ENCODE data around the gene ITPR3.

ITPR3 gene

GRCh38 chr6:33609528-33609927 is 11.6 kb upstream of the ITPR3 start:
- TF ChIP-seq, protein P1, sequence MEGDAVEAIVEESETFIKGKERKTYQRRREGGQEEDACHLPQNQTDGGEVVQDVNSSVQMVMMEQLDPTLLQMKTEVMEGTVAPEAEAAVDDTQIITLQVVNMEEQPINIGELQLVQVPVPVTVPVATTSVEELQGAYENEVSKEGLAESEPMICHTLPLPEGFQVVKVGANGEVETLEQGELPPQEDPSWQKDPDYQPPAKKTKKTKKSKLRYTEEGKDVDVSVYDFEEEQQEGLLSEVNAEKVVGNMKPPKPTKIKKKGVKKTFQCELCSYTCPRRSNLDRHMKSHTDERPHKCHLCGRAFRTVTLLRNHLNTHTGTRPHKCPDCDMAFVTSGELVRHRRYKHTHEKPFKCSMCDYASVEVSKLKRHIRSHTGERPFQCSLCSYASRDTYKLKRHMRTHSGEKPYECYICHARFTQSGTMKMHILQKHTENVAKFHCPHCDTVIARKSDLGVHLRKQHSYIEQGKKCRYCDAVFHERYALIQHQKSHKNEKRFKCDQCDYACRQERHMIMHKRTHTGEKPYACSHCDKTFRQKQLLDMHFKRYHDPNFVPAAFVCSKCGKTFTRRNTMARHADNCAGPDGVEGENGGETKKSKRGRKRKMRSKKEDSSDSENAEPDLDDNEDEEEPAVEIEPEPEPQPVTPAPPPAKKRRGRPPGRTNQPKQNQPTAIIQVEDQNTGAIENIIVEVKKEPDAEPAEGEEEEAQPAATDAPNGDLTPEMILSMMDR (conservative IDR thresholded peaks at IDR 0.05), result no peak
- TF ChIP-seq ZFX (IDR thresholded peaks at IDR 0.05), result no peak
- H3K27ac ChIP-seq, result no peak overlapping the region

GRCh38 chr6:33610067-33610466 is 11.1 kb upstream of the ITPR3 start:
- H3K27ac ChIP-seq, result no peak overlapping the region
- no peak for TF ChIP-seq ZFX (IDR thresholded peaks at IDR 0.05)
- TF ChIP-seq, protein P1 (conservative IDR thresholded peaks at IDR 0.05), result no peak

DNA sequence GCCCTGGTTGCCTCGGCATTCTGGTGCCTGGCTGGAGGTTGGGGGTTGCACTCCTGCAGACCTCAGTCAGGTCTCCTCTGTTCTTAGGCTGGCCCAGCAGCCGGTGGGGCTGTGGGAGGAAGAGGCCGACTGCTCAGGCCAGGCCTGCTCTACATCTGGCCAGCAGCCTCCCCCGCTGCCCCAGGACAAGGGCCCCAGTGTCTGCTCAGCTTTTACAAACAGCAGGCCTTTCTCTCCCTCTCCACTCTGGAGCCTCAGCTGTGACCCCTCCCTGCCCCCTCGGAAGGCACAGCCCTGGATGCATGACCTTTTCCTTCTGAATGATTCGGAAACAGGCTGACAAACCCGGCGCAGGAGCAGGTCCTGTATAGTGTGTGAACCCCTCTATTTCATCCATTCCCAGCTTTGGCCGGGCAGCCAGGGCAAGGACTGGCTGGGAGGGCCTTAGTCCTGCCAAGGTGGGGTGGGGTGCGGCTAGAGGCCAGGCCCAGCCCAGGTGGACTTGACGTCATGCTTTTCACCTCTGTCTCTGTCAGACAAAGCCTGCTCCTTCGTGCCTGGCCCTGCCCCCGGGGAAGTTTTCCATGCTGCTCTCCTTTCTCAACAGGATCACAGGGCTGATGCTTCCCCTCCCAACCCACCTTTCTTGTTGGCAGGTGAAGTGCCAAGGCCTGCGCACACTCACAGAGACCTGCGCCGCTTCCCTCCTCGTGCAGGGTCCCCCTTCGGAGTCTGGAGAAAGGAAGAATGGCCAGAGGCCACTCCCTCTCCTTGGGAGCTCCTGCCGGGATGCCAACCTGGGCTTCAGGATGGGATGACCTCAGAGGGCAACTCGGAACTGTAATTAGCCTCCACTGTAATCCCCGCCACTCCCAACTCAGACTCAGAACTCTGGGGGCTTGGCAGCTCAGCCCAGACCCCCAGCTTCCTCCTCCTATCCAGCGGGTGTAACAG is 10.1 kb upstream of the ITPR3 start:
- TF ChIP-seq, protein P1 (conservative IDR thresholded peaks at IDR 0.05), result no peak
- TF ChIP-seq ZFX (IDR thresholded peaks at IDR 0.05), result no peak
- no peak overlapping the region for H3K27ac ChIP-seq

GRCh38 chr6:33613146-33613794 is 7.9 kb upstream of the ITPR3 start:
- TF ChIP-seq, protein P1 (conservative IDR thresholded peaks at IDR 0.05), result no peak
- TF ChIP-seq ZFX (IDR thresholded peaks at IDR 0.05), result no peak
- H3K27ac ChIP-seq, result no peak overlapping the region

- TF ChIP-seq ZFX (IDR thresholded peaks at IDR 0.05), result no peak
- TF ChIP-seq, protein P1 (conservative IDR thresholded peaks at IDR 0.05), result no peak
- no peak overlapping the region for H3K27ac ChIP-seq
These were observed 7.3 kb upstream of the ITPR3 start for GRCh38 chr6:33613795-33614168.

GRCh38 chr6:33616113-33616512 is 5.0 kb upstream of the ITPR3 start:
- no peak for TF ChIP-seq ZFX (IDR thresholded peaks at IDR 0.05)
- TF ChIP-seq, protein P1 (conservative IDR thresholded peaks at IDR 0.05), result no peak
- H3K27ac ChIP-seq, result no peak overlapping the region

DNA sequence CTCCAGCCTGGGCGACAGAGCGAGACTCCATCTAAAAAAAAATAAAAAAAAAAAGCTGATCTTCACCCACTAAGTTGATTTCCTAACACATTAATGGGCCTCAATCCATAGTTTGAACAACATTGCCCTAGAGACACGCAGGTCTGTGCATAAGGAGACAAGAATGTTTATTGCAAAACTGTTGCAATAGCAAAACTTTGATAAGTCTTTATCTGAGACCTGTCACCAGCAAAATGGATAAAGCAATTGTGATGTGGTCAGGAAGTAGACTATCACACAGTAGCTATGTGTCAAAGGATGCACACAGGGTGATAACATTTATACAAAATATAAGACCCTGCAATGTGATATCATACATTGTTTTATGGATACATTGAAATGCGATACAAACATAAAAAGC is 4.2 kb upstream of the ITPR3 start:
- TF ChIP-seq, protein P1 (conservative IDR thresholded peaks at IDR 0.05), result no peak
- no peak for TF ChIP-seq ZFX (IDR thresholded peaks at IDR 0.05)
- no peak overlapping the region for H3K27ac ChIP-seq

Data from C4-2B (cell line).